Measurements from ENCODE around the gene NT5C1A.

- TF ChIP-seq CTCF (conservative IDR thresholded peaks at IDR 0.05; ENCODE audit: low read depth, low read length) (no peak), EZH2 (IDR thresholded peaks at IDR 0.05; ENCODE audit: low read length, unreplicated experiment) (no peak), EZH2phosphoT487 (IDR thresholded peaks at IDR 0.05; ENCODE audit: borderline replicate concordance, low read length) (no peak)
Measured at GRCh38 chr1:39694026-39694425, 22.1 kb upstream of the NT5C1A start.
